A673 (cell line): ENCODE measurements around the gene SDC1. TPM values are rescaled to one million over a fixed set of nuclear protein-coding genes. Genes with fewer than 3 reads are reported as not detected.

ENCODE experiments used
- BruUV-seq: library from RNA; stranded (reverse); fragments of 400-500 nt; replicated peaks from 2 replicates; lab custom pipeline; 2021; lab: Mats Ljungman, UMichigan
- CTCF ChIA-PET: fragments of 300-600 bp; sonication (Branson Sonifier 250); formaldehyde crosslinking; loops from one replicate; lab custom pipeline; 2022; ENCODE audit warnings: antibody characterized with exemption; lab: Charles Lee
- POLR2A ChIA-PET: fragments of 300-600 bp; sonication (Branson Sonifier 250); formaldehyde crosslinking; loops from one replicate; lab custom pipeline; 2022; ENCODE audit warnings: antibody characterized with exemption; ENCODE audit not compliant: low non-redundant PET; lab: Charles Lee
- DNase-seq: peaks from one replicate; pipeline ENCODE4 v3.0.0-alpha.2; 2015; ENCODE audit warnings: low spot score
- H3K27ac ChIP-seq: fragments of 200-600 bp; sonication (generic); 2 replicates; pipeline ENCODE4 v1.5.1; 2016; ENCODE audit warnings: mixed run types, low read depth, mild to moderate bottlenecking, mixed read lengths, antibody characterized with exemption, low read length; ENCODE audit not compliant: poor library complexity, severe bottlenecking
- H3K27me3 ChIP-seq: fragments of 200-600 bp; sonication (generic); replicated peaks from 2 replicates; pipeline ENCODE4 v1.6.1; 2017; ENCODE audit warnings: mixed run types, low read depth, mild to moderate bottlenecking, mixed read lengths, antibody characterized with exemption, low read length; ENCODE audit not compliant: insufficient read depth, poor library complexity
- H3K36me3 ChIP-seq: fragments of 200-600 bp; sonication (generic); 2 replicates; pipeline ENCODE4 v1.6.1; 2016; ENCODE audit warnings: mixed run types, mild to moderate bottlenecking, mixed read lengths, antibody characterized with exemption, low read length; ENCODE audit not compliant: insufficient read depth, poor library complexity, severe bottlenecking
- H3K4me1 ChIP-seq: fragments of 200-600 bp; sonication (generic); 2 replicates; pipeline ENCODE4 v1.6.1; 2017; ENCODE audit warnings: mixed run types, mild to moderate bottlenecking, mixed read lengths, antibody characterized with exemption, low read length; ENCODE audit not compliant: insufficient read depth, poor library complexity, severe bottlenecking
- H3K4me3 ChIP-seq: fragments of 200-600 bp; sonication (generic); 2 replicates; pipeline ENCODE4 v1.5.1; 2016; ENCODE audit warnings: low read depth, mixed run types, mild to moderate bottlenecking, mixed read lengths, low read length; ENCODE audit not compliant: poor library complexity, severe bottlenecking
- H3K9me3 ChIP-seq: fragments of 200-600 bp; sonication (generic); 2 replicates; pipeline ENCODE4 v1.6.1; 2016; ENCODE audit warnings: mixed run types, low read depth, mild to moderate bottlenecking, mixed read lengths, antibody characterized with exemption, low read length; ENCODE audit not compliant: poor library complexity, severe bottlenecking
- CTCF ChIP-seq: fragments of 300-800, 200-600 bp; sonication (generic); conservative IDR thresholded peaks from 2 replicates; pipeline ENCODE4 v1.5.1; 2017; ENCODE audit warnings: low read depth, mild to moderate bottlenecking, antibody characterized with exemption, low read length, moderate library complexity, mixed read lengths
- EZH2 ChIP-seq: fragments of 200-600 bp; sonication (generic); IDR thresholded peaks from 2 replicates; pipeline ENCODE4 v1.6.1; 2017; ENCODE audit warnings: borderline replicate concordance, low read depth, mild to moderate bottlenecking, mixed read lengths, antibody characterized with exemption, low read length; ENCODE audit not compliant: poor library complexity, severe bottlenecking
- intact Hi-C: fragments of 100-400 bp; cut with micrococcal nuclease; formaldehyde crosslinking; loops from one replicate; pipeline ENCODE4 v1.10.0; 2022; ENCODE audit not compliant: unreplicated experiment
- total RNA-seq: library from RNA; stranded (reverse); gene quantifications from 2 replicates; pipeline ENCODE4 v1.2.3, GENCODE V29; 2021

Gene SDC1
- total RNA-seq, 1 experiment from 2014 or later: 1.4 TPM

- BruUV-seq: no TSS peak
- DNase-seq: no peak
- CTCF ChIA-PET: no interaction called here
- Histone ChIP-seq H3K4me1 (no peaks in the 10 kb centered on the region), H3K27me3 (no peaks in the 10 kb centered on the region), H3K27ac (no peak overlapping the region), H3K9me3 (no peaks in the 10 kb centered on the region), H3K36me3 (no peaks in the 10 kb centered on the region), H3K4me3 (no peak overlapping the region)
- POLR2A ChIA-PET: interaction anchor here (0.6 kb wide), 1 partner anchor 265 kb away, joined by 5 read pairs; no protein-coding TSS in a partner anchor
- intact Hi-C loops: no loop called here
- no peak for TF ChIP-seq CTCF
- no peak for TF ChIP-seq EZH2
These were observed 6.2 kb upstream of the SDC1 start for GRCh38 chr2:20231159-20231558.

- Histone ChIP-seq H3K9me3 (no peaks in the 10 kb centered on the region), H3K27ac (no peak overlapping the region), H3K27me3 (no peaks in the 10 kb centered on the region), H3K4me3 (no peak overlapping the region), H3K36me3 (no peaks in the 10 kb centered on the region), H3K4me1 (no peaks in the 10 kb centered on the region)
- POLR2A ChIA-PET: no interaction called here
- TF ChIP-seq CTCF (no peak), EZH2 (no peak)
- BruUV-seq: no TSS peak
- no peak for DNase-seq
- intact Hi-C loops: no loop called here
- CTCF ChIA-PET: no interaction called here
These were observed 5.1 kb upstream of the SDC1 start for GRCh38 chr2:20230114-20230425.

GRCh38 chr2:20229322-20230113 lies 4.6 kb upstream of the SDC1 start:
- H3K36me3 ChIP-seq: no peaks in the 10 kb centered on the region
- no peak overlapping the region for H3K27ac ChIP-seq
- no peaks in the 10 kb centered on the region for H3K27me3 ChIP-seq
- DNase-seq: no peak
- ChIA-PET POLR2A (no interaction called here), CTCF (no interaction called here)
- intact Hi-C loops: loop anchor here (10.0 kb wide), 1 partner anchor 415 kb away; no protein-coding TSS in a partner anchor
- no TSS peak for BruUV-seq
- no peak for TF ChIP-seq EZH2
- no peak for TF ChIP-seq CTCF
- H3K9me3 ChIP-seq: no peaks in the 10 kb centered on the region
- H3K4me1 ChIP-seq: no peaks in the 10 kb centered on the region
- no peak overlapping the region for H3K4me3 ChIP-seq
